Adrenal gland (tissue), 5 donors: ENCODE measurements around the gene SCUBE1.

Experiments used
- CTCF ChIP-seq, 6 experiments: fragments of 450-650 bp in 4 of 6; fragments of 200-600 bp in 2 of 6; sonication (generic) in 1 of 6; IDR thresholded peaks; 1 replicate in 5 of 6; 2 replicates in 1 of 6; pipeline versions ENCODE4 v1.5.1 to v1.8.0; 2016 to 2021; ENCODE audit warnings: antibody characterized with exemption in 6 of 6, mild to moderate bottlenecking in 2 of 6, moderate library complexity in 1 of 6
- POLR2A ChIP-seq, 2 donors: fragments of 450-650 bp; IDR thresholded peaks; one replicate each; pipeline ENCODE4 v1.6.1; 2017; ENCODE audit warnings: antibody characterized with exemption in 2 of 2, mild to moderate bottlenecking in 2 of 2, moderate library complexity in 1 of 2
- donor health status: DM: no; HTN: no; CAD: no.

- TF ChIP-seq CTCF (IDR thresholded peaks at IDR 0.05) (no peak), POLR2A (IDR thresholded peaks at IDR 0.05) (no peak)
Observed at GRCh38 chr22:43295660-43296059, 47.5 kb downstream of the SCUBE1 start.
